ENCODE data around the gene P2RX6.

The P2RX6 gene

GRCh38 chr22:21015466-21016006, 571 bp downstream of the P2RX6 start:
- DNase-seq, result no peak

- DNase-seq, result no peak
Measured at GRCh38 chr22:21016644-21017420, 1.9 kb downstream of the P2RX6 start.

- DNase-seq, result no peak
Measured at GRCh38 chr22:21018314-21018713, 3.3 kb downstream of the P2RX6 start.

DNA sequence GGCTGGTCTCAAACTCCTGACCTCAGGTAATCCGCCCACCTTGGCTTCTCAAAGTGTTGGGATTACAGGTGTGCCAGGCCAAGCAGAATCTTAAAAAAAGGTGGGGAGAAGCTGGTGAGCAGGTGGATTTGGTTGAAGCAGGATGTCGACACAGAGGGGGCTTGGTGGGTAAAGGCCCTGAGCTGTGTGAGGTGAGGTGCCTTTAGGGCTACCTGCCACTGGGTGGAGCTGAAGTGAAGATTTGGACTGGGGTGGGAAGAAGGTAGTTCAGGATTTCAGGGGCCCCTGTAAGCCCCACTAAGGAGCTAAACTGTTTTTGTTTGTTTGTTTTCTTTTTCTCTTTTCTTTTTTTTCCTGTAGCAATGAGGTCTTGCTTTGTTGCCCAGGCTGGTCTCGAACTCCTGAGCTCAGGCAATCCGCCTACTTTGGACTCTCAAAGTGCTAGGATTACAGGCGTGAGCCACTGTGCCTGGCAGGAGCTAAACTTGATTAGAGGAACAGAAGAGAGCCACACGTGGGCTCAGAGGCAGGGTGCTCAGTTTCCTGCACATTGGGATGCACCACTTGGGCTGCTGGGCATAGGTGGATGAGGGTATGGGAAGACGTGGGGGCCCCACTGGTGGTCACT, 6.0 kb downstream of the P2RX6 start:
- DNase-seq, result no peak

DNA sequence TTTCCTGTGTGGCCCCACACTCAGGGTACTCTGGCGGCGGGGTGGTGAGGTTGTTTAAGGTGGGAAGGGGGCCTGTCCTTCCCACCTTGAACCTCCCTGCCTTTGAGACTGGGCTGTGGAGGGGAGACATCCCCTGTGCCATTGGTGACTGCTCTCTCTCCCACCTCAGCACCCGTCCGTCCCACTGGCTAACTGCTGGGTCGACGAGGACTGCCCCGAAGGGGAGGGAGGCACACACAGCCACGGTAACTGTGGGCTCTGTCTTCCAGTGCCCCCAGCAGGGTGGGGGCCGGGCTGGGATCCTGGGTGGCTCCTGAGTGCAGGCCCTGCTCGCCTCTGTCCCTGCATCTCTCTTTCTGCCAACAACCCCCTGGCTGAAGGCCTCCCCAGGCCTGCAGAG, 7.5 kb downstream of the P2RX6 start:
- no peak for DNase-seq

DNA sequence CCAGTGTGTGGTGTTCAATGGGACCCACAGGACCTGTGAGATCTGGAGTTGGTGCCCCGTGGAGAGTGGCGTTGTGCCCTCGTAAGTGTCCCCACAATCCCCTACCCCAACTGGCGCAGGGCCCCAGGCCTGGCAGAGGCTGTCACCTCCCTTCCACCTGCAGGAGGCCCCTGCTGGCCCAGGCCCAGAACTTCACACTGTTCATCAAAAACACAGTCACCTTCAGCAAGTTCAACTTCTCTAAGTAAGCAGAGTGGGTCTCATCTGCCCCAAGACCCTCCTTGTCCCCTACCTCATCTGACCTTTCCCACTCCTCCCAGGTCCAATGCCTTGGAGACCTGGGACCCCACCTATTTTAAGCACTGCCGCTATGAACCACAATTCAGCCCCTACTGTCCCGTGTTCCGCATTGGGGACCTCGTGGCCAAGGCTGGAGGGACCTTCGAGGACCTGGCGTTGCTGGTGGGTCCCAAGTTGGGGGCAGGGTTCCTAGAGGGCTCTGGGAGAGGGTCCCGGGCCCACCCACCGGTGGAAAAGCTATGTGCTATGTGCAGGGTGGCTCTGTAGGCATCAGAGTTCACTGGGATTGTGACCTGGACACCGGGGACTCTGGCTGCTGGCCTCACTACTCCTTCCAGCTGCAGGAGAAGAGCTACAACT, 8.1 kb downstream of the P2RX6 start:
- no peak for DNase-seq

GRCh38 chr22:21025266-21025665, 10.3 kb downstream of the P2RX6 start:
- DNase-seq, result no peak

DNA sequence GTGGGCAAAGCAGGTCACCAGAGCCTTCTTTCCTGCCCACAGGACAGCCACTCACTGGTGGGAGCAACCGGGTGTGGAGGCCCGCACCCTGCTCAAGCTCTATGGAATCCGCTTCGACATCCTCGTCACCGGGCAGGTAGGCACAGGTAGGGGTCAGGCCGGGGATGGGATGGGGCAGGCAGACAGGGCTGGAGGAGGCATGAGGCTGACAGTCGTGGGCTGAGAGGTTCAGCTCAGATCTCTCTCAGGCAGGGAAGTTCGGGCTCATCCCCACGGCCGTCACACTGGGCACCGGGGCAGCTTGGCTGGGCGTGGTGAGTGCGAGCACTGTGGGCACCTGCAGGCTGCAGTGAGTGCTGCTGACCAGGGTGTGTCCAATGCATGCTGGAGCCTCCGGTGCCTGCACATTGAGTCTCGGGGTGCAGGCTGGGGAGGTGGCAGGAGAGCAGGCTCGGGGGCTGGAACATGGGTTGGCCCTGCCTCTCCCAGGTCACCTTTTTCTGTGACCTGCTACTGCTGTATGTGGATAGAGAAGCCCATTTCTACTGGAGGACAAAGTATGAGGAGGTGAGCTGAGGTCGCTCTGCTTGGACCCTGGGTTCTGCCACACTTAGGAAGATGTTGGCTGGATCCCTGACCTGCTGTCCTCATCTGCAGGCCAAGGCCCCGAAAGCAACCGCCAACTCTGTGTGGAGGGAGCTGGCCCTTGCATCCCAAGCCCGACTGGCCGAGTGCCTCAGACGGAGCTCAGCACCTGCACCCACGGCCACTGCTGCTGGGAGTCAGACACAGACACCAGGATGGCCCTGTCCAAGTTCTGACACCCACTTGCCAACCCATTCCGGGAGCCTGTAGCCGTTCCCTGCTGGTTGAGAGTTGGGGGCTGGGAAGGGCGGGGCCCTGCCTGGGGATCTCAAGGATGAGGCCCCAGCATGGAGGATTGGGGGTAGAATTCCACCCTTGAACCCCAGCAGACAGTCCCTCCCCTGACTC, 11.1 kb downstream of the P2RX6 start:
- DNase-seq, result no peak

DNA sequence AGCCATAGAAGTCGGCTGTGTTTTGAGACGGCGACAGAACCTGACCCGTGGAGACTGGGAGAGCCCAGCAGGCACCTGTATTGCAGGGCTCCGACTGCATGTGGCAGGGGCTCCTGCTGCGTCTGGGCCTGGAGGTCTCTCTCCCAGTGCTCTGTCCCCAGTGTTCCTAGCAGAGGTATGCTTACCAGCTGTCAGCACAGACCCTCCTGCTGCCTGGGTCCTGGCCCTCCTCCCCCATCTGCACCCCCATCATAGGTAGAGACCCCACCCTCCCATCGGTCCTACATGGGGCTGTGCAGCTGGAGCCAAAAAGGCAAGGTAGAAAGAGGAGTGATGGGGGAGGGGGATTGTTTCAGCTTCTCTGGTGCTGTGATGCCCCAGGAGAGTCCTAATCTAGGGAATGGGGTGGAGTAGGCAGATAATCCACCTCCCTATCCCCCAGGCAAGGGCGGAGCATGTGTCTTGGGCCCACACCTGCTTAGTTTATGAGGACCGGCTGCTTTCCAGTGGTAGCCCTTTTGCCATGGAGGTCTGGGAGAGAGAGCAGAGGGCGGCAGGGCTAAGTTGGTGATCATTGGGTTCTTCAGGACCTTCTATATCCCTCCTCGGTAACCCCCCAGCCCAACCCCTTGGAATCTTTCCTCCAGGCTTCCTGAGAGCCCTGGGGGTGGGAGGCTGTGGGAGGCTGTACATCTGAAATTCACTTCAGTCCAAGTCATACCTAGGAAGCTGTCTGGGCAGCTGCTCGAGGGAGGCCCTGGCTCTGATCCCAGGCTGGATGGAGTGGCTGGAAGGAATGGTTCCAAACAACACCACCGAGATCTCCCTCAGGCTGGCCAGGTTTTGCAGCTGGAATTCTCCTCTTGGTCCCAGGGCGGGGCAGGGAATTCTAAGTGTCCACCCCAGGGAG, 12.1 kb downstream of the P2RX6 start:
- DNase-seq, result no peak

DNA sequence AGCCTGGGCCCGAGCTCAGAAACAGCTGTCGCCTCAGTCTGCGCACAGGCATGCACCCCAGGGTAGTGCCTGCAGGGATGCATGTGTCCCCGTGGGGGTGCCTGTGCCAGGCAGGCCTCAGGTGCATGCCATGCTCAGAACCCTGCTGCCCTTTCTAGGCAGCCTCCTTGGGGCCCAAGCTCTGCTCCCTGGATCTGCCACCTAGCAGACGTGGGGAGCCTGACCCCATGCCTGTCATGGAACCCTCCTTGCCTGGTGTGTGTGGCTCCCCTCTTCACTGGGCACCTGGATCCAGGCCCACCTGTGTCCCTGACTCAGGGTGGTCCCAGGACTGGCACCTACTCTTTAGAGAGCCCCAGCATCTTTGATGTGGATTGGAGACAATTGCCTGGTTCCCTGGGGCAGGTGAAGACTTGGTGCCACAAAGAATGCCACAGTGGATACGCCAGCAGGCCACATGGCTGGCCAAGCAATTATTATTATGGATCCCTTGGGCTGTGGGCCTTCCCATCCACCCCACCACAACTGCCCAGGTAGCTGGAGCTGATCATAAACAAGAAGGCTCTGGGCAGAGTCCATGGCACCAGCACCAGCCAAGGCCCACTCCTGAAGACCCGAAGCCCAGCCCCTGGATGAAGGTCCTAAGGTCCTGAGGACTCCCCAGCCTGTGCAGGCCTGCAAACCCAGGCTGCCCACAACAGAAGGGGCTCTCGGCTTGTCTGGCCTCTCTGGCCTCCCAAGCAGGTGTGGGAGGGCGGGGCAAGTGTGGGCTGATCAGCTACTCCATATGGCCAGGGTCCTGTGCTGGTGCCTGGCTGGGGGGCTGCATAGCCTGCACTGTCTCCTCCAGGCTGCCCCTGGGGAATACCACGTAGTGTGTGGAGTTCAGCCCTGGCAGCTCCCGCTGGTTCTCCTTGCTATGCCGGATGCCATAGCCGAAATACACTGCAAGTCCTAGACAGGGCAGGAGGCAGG, 13.6 kb downstream of the P2RX6 start:
- no peak for DNase-seq

- no peak for DNase-seq
Measured at GRCh38 chr22:21029486-21030025, 14.6 kb downstream of the P2RX6 start.

DNA sequence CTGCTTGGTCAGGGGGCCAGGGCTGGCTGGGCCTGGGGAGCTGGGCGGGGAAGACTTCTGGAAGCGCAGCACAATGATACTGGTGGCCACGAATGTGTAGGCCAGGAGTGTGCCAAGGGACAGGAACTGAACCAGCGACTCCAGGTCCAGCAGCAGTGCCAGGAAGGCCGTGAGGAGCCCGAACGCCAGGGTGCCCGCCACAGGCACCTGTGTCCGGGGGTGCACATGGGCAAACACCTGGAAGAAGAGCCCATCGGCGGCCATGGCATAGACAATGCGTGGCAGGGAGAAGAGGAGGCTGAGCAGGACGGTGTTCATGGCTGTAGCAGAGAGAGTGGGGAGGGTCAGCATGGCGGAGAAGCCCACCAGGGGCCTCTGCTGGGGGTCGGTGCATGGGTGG, 15.1 kb downstream of the P2RX6 start:
- DNase-seq, result no peak

DNA sequence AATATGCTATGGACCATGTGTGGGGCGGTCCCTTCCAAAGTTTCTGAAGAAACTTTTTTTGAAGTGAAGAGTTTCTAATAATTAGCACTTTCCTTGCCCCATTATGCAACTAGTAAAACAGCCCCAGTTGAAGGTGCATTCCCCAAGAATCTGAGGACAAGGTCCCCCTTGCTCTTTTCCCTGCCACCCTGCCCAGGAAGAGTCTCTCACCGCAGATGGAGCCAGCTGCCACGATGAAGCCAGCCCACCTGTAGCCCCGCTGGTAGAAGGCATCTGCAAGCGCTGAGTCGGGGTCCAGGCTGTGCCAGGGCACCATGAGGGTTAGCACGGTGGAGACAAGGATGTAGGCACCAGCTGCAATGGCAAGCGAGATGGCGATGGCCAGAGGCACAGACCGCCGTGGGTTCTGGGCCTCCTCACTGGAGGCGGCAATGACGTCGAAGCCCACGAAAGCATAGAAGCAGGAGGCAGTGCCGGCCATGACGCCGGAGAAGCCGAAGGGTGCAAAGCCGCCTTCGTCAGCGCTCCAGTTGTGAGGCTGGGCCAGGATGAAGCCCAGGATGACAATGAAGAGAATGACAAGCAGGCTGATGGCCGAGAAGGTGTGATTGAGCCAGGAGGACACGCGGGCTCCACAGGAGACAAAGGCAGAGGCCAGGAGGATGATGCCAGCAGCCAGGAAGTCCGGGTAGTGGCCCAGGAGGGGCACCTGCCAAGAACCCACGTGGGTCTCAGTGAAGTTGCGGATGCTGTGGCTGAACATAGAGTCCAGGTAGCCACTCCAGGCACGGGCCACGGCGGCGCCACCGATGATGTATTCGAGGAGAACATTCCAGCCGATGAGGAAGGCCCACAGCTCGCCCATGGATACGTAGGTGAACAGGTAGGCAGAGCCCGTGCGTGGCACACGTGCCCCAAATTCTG, 15.9 kb downstream of the P2RX6 start:
- no peak for DNase-seq

- DNase-seq, result no peak
Measured at GRCh38 chr22:21031545-21032036, 16.6 kb downstream of the P2RX6 start.

GRCh38 chr22:21032037-21032867, 17.3 kb downstream of the P2RX6 start, which contains the start of gene SLC7A4:
SLC7A4 (minus strand) TSS chr22:21032561; CDS start chr22:21031812, 749 bp downstream.
- DNase-seq, result no peak

GRCh38 chr22:21032868-21033688, 18.1 kb downstream of the P2RX6 start:
- no peak for DNase-seq

- no peak for DNase-seq
Measured at GRCh38 chr22:21033895-21034294, 18.9 kb downstream of the P2RX6 start.
